NAMALWA (cell line): ENCODE results near the gene SEL1L2.

ENCODE experiments used
- DNase-seq: peaks from one replicate; pipeline ENCODE4 v3.0.0-alpha.2; 2015; ENCODE audit warnings: low spot score

Gene SEL1L2

DNA sequence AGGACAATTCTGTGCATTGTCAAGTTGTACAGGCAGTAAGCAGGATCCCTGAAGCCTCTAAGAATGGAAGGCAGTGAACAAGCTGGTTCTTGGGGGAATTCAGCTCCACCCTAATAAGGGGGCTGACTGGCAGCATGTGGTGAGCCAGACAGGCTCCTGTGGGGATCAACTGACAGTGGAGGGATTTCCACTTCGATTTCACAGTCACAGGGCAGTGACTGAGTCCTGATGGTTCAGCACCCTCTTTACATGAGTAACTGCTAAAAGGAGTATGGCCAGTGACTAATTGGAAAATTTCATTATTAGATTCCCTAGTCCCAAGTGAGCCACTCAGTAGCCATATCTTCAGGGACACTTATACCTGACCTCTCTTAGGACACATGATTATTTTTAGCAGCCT lies 127.2 kb downstream of the SEL1L2 start:
- no peak for DNase-seq

DNA sequence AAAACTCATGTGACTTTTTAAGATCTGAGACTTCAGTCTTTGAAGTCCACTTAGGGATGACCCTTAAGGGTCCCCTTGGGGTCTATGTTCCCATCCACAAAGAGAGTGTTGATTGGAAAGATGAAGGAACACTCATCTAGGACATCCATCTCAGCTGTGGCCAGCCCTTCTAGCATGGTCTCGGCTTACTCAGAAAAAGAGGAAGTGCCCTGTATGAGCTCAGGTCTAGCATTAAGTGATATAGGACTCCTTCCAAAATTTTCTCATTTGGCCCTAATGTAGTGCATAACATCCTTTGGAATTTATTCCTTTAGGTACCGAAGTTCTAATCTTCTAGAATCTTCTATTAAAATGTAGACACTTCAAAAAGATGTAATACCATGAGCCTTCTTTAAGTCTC lies 128.2 kb downstream of the SEL1L2 start:
- DNase-seq = no peak

DNA sequence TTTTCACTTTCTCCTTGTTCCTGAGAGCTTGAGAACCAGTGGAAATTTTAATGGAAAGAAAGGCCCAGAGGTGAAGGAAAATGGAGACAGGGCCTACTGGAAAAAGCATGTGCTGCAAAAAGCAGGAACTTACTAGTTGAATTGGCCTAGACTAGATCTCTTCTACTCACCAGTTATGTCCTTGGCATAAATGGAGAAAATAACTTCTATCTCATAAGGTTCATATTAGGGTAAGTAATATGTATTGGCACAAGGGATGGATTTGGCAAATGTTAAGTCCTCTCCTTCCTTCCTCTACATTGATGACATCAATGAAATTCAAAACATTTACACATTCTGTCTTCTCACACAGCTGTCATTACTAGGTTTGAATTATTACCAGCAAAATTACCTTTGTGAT lies 131.5 kb downstream of the SEL1L2 start:
- DNase-seq = no peak

DNA sequence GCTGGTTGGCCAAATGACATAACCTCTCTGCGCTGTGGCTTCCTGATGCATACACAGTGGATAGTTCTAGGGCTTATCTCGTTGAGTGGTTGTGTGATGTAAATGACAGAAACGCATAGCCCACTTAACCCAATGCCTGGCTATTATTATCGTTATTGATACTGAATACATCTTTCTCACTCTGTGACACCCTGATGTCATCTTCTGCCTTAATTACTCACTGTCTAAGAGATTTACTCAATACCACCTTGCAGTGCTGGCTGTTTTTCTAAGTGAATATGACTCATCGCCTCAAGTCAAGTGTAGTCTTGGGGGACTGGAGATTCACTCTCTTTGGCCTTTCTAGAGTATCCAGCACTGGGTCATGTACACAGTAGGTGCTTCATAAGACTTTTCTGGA lies 132.0 kb downstream of the SEL1L2 start:
- DNase-seq = no peak

DNA sequence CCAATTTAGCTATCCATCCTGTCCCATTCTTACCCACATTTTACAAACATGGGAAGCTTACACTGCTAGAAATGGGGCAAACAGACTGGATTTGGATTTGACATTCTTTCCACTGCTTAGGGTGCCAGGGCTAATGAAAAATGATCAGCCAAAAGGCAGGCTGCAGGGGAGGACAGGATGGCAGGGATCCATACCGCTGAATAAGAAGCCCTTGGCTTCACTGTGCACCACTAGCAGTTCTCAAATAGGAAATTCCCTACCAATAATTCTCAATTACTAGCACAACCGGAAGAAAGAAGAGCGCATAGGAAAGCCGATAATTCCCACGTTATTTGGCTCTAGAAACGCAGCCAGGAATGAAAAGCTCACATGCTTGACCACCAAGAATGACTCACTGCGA lies 132.5 kb downstream of the SEL1L2 start:
- DNase-seq = no peak

DNA sequence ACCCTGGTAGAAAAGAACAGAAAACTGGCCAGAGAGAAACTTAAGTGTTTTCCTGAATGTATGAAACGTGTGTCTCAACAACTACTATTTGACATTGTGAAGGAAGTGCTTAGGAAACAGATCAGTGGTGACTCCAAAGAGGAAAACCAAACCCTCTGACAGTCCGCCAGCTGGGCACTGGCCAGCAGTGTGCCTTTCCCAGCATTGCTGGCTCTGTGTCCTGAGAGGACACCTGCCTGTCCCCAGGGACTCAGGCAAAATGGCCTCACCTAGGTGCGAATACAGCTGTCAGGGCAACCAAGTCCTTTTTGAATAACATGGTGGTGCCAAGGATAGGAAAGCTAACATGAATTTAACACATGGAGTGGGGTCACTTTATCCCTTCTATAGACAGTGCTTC lies 133.1 kb downstream of the SEL1L2 start:
- DNase-seq = no peak

DNA sequence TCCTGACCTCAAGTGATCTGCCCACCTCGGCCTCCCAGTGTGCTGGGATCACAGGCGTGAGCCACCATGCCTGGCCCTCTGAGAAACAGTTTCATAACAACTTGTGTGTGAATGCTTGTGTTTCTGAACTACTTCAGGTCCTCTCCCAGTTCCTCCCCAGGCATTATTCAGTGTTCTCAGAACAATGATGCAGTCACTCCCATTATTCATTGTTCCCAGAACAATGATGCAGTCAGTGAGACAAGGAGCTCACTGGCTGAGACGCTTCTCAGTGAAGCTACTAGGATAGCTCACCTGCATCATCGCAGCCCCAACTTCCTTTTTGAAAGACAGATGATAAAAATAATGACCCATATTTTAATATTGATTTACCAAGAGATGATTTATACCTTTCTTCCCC lies 134.1 kb downstream of the SEL1L2 start:
- no peak for DNase-seq

DNA sequence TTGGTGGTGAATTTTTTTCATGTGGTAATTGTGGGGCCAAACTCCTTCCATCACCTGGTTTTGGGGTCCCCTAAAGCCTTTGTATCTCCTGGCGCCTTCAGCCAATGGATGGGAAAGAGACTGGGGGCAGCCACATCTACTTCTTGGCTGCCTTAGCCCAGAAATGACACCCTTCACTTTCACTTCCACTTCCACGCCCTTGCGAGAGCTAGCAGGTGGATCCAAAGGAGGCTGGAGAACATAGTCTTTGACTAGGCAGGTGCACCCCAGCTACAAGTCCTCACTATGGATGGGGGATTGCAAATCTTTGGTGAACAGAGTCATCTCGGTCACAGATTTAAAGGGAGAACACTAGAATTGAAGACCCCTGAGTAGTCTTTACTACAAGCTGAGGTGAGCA lies 134.8 kb downstream of the SEL1L2 start:
- DNase-seq = peak; percentile 20

DNA sequence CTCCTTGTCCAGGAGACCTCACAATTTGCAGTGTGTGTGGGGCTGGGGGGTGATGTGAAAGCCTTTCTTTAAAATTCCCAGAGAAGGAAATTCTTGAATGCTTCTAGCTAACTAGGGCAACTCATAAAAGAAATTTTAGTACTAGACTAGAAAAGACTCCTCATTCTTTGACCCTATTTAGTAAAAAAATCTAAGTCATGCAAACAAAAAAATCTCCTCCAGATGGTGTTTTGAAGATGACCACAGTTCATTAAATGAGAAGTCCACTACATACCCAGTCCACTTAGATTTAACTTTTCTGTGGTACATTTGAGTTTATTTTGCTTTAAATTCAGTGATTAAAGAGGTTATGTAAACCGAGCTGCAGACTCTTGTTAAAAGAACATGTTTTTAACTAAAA lies 138.1 kb downstream of the SEL1L2 start:
- DNase-seq = no peak

DNA sequence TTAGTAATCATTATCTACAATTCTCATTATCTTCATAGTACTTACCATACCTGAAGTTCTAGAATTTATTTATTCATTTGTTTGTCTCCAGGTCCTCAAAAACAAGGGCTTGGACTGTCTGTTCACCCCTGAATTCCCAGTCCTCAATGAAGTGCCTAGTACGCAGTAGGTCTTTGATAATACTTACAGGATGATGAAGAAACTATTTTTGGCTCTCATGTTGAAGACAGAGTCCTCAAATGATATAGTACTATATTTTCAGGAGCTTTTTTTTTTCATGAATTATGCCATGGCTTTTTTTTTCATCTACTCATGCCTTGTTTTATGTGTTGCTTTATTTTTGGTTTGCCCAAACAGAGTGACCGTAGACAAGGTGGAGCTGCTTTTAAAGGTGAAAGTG lies 139.1 kb downstream of the SEL1L2 start:
- no peak for DNase-seq

DNA sequence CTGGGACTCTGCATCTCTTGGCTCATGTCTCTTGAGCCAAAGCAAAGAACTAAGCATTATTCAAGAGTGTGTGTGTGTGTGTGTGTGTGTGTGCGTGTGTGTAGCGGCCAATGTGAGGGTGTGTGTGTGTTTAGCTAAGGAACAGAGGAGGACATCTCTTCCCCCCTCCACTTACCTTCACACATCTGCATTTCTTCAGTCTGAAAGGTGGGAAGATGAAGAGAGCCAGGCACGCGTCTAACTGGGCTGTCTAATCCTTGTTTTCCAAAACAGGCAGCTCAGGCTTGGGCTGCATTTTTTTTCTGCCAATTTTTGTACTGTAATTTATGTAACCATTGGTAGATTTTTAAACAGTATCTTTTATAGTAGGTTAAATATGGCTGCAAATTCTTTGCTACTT lies 146.1 kb downstream of the SEL1L2 start:
- DNase-seq = no peak

DNA sequence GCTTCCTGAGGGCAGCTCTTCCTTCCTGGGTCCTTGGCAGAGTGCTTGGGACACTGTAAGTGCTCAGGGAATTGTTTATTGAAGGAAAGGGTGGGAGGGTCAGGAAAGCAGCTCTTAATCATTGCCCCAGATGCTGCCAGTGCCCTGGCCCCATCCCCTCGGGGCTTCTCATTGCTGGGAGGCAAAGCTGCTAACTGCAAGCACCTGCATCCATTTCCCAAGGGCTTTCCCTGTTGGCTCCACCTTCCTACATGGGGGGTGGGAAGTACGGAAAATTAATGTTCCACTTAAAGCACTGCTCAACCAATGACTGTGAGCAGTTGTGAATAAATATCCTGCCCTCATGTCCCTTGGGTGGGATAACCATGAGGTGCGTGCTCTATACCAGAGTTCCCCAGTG lies 149.2 kb downstream of the SEL1L2 start:
- DNase-seq = no peak

DNA sequence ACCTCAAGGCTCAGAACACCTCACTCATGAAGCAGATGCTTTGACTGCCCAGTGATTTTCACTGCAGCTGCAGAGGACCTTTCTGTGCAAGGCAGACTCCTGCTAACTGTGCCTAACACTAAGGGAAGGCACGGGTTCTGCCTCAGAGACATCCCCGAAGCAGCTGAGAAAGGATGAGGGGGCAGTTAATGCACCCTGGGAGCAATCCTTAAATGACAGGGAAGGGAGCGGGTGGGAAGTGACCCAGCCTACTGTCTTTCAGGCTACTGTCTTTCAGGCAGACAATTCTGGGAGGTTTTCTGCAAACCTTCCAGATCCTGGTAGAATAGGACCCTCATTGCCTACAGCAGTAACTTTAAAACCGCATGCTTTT lies 150.3 kb downstream of the SEL1L2 start:
- no peak for DNase-seq

DNA sequence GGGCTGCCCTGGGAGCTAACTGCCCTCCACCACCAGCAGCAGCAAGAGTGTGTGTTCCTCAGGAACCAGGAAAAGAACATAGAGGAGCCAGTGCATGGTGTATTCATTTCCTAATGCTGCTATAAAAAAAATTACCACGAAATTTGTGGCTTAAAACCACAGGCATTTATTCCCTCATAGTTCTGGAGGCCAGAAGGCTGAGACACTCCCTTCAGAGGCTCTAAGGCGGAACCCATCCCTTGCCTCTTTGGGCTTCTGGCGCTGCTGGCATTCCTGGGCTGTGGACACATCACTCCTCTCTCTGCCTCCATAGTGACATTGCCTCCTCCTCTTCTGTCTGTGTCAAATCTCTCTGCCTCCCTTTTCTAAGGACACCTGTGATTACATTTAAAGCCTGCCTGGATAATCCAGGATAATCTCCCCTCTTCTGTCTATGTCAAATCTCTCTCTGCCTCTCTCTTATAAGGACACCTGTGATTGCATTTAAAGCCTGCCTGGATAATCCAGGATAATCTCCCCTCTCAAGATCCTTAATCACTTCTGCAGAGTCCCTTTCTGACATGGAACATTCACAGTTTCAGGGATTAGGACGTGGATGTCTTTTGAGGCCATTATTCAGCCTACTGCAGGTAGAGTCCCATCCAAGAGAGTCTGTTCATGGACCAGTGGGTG lies 150.9 kb downstream of the SEL1L2 start:
- no peak for DNase-seq

DNA sequence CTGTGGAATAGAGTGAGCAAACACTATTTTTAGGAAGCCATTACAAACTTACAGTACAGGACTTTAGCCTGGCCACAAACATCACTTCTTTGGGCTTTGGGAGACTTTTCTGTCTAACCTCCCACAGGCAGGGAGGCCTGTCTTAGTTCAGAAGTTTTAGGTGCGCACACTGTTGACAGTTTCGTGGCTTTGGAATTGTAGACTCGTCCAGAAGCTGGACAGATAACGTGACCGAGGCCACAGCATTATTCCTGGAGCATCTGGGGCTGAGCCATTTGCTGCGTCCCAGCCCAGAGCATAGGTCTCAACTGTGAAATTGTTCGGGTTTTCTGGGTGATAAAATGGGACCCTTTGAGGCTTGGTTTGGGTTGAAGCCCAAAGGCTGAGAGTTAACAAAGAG lies 151.8 kb downstream of the SEL1L2 start:
- no peak for DNase-seq

DNA sequence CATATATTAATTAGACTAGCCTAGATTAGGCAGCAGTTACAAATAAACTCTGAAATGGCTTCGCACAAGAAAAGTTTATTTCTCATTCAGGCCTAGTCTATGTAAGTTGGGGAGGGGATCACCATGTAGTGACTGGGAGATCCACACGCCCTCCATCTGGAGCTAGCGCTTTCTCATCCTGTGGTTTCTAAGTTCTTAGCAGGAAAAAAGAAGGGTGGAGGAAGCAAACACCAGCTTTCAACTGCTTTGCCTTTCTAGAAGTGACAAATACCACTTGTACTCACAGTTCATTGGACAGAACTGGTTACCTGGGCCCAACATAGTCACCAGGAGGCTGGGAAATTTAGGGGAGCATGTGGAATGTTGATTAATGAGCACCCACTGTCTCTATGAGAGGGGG lies 158.9 kb downstream of the SEL1L2 start:
- no peak for DNase-seq

DNA sequence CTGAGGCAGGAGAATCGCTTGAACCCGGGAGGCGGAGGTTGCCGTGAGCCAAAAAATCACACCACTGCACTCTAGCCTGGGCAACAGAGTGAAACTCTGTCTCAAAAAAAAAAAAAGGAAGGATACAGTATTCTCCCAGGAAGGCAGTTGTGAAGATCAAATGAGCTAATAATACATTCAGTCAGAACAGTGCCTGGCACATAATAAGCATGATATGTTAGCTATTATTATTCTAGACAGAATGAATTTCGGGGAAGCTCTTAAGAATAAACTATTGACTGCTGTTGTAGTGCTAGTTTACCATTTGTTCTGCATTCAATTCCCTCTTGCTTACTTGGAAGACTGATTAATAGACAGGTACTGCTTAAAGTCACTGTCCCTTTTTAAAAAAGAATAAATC lies 164.9 kb downstream of the SEL1L2 start:
- no peak for DNase-seq

DNA sequence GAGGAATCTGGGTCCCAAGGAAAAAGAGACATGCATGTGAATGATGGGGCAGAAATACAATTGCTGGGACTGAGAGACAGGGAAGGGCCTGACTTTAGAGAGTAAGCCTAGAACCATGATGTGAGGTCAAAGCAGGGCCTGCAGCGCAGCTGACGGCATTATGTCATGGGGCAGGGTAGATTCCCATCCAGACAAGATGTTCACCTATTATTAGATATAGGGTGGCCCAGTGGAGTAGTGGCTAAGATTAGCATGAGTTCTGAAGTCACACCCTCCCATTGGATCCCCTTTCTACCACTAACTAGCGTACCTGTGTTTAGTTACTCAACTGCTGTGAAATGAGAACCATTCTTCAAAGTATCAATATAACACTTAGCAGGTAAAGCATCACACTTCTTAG lies 166.0 kb downstream of the SEL1L2 start:
- no peak for DNase-seq

DNA sequence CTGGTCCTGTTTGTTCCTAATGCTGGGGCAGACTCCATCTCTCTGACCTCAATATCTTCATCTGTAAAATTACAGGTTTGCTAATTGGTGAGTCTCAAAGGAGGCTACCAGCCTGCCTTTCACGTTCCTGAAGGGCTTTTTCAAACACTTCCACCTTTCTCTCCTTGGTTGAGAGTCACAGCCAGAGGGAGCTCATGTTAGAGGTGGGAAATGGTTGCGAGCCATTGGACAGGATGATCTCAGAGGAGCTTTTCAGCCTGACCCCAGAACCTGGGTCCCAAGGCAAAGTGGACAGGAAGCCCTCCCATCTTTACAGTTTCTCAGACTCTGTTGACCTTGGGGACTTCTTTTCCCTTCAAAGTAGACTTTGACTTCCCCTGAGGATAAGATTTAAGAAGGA lies 168.0 kb downstream of the SEL1L2 start:
- no peak for DNase-seq

DNA sequence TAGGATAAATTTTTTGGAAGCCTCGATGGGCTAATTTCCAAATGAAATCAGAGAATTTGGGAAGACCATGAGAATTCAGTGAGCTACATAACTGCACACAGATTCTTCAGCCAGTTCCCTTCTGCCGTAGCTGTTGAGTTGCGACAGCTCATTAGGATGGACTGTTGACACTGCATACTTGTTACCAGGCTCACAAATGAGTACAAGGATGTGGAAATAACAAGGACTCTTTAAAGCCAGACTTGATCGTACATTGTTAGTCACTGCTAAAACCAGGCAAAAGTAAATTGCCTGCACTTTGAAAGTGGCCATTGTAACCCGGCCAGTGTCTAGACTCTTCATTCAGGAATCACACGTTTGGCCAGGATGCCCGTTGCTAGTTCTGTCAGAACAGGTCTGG lies 168.5 kb downstream of the SEL1L2 start:
- no peak for DNase-seq

DNA sequence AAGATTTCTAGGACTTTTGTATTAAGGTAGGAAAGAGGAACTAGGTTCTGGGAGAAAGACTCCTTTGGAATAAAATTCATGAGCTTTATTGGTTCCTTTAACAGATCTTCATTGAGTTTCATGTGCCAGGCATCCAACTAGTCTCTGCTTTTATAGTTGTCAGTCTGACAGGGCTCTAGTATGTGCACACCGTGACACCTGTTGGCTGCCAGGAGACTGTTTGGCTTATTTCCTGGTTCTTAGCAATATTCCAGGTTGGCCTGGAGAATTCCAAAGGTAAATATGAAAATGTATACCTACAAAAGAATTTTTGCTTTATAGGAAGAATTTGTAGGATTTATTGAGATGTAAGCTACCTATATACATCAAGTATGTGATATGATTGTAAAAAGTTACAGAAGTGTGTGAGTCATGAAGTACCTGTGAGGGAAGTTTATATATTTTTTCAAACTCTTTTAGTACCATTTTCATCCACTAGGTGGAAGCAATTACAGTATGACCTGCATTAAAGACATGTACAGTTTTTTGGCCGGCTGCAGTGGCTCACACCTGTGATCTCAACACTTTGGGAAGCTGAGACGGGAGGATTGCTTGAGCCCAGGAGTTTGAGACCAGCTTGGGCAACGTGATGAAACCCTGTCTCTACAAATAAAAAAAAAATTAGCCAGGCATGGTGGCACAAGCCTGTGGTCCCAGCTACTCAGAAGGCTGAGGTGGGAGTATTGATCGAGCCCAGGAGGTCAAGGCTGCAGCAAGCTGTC lies 170.3 kb downstream of the SEL1L2 start:
- peak; percentile 76 for DNase-seq

DNA sequence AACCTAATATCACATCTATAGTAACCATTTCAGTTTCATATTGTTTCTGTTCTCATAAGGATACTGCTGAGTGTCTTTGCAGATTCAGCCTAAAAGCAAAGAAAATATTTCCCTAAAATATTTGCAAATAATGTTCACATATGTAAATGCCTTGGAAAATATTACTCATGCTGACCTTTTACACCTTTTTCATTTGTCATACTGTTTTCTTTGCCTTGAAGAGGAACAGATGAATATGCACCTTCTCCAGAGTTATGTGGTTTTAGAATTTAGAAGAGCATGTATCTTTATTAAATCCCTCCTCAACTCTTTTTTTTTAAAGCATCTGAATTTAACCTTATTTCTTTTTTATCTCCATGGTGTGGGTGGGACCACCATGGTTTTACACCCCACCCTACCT lies 173.1 kb downstream of the SEL1L2 start:
- no peak for DNase-seq

DNA sequence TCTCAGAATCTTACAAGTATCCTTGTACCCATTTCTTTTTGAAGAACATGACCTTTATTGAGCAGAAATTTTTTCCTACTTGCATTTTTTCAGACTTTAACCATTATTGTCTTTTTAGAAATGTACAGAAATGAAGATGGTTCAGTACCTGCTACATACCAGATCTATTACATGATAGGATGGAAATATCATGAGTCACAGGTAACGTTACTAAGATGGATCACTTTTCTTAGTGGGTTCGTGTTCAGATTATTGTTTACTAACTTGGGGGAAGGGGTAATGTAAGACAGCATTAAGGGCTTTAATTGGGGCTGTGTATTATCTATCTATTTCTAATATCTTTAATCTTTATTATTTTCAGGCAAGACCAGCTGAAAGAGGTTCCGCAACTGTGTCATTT lies 173.7 kb downstream of the SEL1L2 start:
- no peak for DNase-seq

DNA sequence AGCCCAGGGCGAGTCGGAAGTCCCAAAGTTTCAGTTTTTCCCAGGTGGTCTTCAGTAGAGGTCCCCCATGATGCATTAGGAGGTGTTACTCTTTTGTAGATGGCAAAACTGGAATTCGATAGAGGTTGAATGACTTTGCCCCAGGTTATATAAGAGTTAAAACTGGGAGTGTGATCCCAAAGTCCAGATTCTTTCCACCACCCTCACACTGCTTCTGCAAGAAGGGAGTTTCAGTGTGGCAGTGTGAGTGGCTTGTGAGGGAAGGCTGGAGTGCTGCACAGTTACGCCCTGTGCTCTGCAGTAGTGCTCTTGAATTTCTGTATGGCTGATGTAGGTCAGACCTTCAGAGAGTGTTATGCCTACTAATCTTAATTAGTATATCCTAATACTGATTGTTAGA lies 175.7 kb downstream of the SEL1L2 start:
- DNase-seq = no peak
